HG02623 (cell line): Measurements from ENCODE around the gene SPTBN4.
"Not testable (repeated sequence)": the region's sequence is repeated elsewhere in the genome, so short reads cannot be mapped to it uniquely, and the experiment has no call there.

ENCODE experiments used
- ATAC-seq: cut with Tn5 transposase; IDR thresholded peaks from one replicate; pipeline ENCODE4 v1.9.1; 2021; ENCODE audit warnings: moderate library complexity; ENCODE audit not compliant: unreplicated experiment

Gene SPTBN4

GRCh38 chr19:40502647-40503319 lies 36.0 kb downstream of the SPTBN4 start:
- no peak for ATAC-seq

- no peak for ATAC-seq
Measured at GRCh38 chr19:40503320-40503695, 36.5 kb downstream of the SPTBN4 start.

DNA sequence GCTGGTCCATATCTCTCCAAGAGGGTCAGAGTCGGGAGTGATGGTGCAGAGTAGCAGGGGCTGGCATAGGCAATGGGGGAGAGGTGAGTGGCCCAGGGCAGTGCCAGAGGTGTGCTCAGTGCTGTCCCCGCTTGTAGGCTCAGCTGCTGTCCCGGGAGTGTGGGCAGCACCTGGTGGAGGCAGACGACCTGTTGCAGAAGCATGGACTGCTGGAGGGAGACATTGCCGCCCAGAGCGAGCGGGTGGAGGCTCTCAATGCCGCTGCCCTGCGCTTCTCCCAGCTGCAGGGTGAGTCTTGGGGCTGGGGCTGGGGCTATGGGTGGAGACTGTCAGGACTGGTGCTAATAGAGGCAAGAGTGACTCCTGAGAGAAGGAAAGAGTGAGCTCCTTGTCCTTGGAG lies 39.3 kb downstream of the SPTBN4 start:
- ATAC-seq: no peak

DNA sequence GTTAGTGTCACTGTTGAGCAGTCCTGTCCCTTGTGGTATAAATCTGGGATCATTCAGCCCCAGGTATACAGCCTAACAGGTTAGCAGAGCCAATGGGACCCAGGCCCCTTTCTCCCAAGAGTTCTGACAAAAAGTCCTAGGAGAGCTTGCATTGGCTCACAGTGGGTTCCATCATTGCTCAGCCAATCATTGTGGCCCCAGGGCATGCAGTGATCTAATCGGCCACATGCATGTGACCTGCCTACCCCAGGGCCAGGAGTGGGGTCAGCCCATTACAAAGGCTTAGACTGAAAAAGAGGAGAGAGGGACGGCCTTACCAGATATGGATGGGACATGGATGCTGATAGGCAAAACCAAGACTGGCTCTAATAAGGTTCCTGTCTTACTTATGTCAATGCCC lies 41.1 kb downstream of the SPTBN4 start:
- ATAC-seq: no peak

DNA sequence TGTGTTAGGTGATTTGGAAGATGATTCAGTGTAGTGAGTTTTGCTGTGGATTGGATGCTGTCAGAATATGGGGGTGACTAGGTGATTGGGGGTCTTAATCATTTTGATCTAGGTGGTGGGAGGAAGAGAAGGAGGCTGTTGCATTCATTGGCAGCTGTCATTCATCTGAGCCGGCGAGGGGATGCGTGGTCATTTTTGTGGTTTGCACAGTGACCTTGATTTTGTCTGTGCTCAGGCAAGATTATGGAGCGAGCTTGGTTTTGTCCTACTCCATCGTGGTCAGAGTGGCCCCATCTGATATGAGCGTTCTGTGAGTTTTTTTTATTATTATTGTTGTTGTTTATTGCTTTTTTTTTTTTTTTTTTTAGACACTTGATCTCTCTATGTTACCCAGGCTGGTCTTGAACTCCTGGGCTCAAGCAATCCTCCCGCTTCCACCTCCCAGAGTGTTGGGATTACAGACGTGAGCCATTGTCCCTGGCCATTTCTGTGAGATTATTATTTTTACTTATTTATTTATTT lies 42.0 kb downstream of the SPTBN4 start:
- ATAC-seq: no peak

- ATAC-seq: no peak
Measured at GRCh38 chr19:40510526-40511115, 43.8 kb downstream of the SPTBN4 start.

DNA sequence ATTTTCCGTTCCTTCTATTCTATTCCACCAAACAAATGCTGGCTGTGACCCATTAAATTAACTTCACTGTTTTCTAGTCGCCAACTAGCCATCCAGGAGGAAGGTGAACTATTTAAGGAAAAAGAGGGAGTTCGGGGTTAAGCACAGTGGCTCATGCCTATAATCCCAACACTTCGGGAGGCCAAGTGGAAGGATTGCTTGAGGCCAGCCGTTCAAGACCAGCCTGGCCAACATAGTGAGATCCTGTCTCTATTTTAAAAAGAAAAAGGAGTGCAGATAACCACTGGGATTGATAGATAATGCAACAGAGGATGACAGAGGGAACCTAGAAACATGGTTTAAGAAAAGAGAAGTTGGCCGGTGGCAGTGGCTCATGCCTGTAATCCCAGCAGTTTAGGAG lies 44.7 kb downstream of the SPTBN4 start:
- ATAC-seq: no peak

GRCh38 chr19:40512110-40512472 lies 45.3 kb downstream of the SPTBN4 start:
- ATAC-seq: no peak

DNA sequence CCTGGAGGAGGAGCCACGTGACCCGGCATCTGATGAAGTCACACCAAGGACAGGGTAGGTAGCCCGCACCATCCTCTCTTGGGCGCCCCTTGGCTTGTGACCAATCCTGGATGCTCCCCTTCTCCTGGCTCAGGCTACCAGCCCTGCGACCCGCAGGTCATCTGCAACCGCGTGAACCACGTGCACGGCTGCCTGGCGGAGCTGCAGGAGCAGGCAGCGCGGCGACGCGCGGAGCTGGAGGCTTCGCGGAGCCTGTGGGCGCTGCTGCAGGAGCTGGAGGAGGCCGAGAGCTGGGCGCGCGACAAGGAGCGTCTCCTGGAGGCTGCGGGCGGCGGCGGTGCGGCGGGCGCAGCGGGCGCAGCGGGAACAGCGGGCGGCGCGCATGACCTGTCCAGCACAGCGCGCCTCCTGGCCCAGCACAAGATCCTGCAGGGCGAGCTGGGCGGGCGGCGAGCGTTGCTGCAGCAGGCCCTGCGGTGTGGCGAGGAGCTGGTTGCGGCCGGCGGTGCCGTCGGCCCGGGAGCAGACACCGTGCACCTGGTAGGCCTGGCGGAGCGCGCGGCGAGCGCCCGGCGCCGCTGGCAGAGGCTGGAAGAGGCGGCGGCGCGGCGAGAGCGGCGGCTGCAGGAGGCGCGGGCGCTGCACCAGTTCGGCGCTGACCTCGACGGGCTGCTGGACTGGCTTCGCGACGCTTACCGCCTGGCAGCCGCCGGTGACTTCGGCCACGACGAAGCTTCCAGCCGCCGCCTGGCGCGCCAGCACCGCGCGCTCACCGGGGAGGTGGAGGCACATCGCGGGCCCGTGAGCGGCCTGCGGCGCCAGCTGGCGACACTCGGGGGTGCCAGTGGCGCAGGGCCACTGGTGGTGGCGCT lies 45.9 kb downstream of the SPTBN4 start:
- ATAC-seq: no peak

DNA sequence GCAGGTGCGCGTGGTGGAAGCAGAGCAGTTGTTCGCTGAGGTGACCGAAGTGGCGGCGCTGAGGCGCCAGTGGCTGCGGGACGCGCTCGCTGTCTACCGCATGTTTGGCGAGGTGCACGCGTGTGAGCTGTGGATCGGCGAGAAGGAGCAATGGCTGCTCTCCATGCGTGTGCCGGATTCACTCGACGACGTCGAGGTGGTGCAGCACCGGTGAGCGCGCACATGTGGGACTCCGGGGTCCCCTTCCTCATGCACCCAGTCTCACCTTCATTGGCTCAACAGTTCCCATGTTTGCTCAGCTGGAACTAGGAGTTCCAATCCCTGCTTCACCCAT lies 46.5 kb downstream of the SPTBN4 start:
- ATAC-seq: no peak

- ATAC-seq: no peak
Measured at GRCh38 chr19:40513741-40514315, 47.0 kb downstream of the SPTBN4 start.

DNA sequence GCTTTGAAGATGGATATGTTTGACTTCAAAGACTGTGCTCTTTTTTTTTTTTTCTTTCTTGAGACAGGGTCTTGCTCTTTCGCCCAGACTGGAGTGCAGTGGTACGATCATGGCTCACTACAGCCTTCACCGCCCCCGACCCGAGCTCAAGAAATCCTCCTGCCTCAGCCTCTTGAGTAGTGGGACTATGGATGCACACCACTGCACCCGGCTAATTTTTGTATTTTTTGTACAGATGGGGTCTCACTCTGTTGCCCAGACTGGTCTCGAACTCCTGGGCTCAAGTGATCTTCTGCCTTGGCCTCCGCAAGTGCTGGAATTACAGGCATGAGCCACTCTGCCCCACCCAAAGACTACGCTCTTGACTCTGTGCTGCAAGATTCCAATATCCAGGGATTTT lies 50.4 kb downstream of the SPTBN4 start:
- ATAC-seq: no peak

GRCh38 chr19:40519352-40520322 lies 52.8 kb downstream of the SPTBN4 start:
- ATAC-seq: no peak

DNA sequence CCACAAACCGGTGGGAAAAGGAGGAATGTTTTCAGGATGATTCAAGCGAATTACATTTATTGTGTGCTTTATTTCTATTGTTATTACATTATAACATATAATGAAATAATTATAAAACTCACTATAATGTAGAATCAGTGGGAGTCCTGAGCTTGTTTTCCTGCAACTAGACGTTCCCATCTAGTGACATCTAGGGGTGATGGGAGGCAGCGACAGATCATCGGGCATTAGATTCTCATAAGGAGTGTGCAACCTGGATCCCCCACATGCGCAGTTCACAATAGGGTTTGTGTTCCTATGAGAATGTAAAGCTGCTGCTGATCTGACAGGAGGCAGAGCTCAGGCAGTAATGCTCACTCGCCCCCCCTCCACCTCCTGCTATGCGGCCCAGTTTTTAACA lies 54.5 kb downstream of the SPTBN4 start:
- no peak for ATAC-seq

DNA sequence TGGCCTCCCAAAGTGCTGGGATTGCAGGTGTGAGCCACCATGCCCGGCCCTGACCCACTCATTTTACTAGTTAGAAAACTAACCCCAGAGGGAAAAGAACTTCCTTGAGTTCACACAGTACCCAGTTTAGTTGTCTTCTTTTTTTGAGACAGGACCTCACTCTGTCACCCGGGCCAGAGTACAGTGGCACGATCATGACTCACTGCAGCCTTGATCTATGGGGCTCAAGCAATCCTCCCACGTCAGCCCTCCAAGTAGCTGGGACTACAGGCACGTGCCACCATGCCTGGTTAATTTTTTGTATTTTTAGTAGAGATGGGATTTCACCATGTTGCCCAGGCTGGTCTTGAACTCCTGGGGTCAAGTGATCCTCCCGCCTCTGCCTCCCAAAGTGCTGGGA lies 55.1 kb downstream of the SPTBN4 start:
- ATAC-seq: not testable (repeated sequence)

- ATAC-seq: no peak
Measured at GRCh38 chr19:40523322-40524047, 56.7 kb downstream of the SPTBN4 start.

DNA sequence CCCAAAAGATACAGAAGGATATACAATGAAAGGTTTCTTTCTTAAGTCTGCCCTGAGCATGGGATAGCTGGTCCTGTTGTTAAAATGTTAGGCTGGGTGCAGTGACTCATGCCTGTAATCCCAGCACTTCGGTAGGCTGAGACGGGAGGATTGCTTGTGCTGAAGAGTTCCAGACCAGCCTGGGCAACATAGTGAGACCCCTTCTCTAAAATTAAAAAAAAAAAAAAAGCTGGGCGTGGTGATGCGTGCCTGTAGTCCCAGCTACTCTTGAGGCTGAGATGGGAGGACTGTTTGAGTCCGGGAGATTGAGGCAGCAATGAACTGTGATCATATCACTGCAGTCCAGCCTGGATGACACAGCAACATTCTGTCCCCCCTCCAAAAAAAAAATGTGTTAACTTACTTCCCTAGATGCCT lies 57.3 kb downstream of the SPTBN4 start:
- no peak for ATAC-seq

- no peak for ATAC-seq
Measured at GRCh38 chr19:40524655-40525054, 57.9 kb downstream of the SPTBN4 start.

- no peak for ATAC-seq
Measured at GRCh38 chr19:40525234-40526051, 58.6 kb downstream of the SPTBN4 start.
